GM12872 (cell line): ENCODE measurements around the gene PLA2G5.

ENCODE experiments used
- TF ChIP-seq, protein P1 (sequence below): IDR thresholded peaks from 3 replicates; pipeline ENCODE4 v1.5.1; 2011; ENCODE audit warnings: low read depth, mild to moderate bottlenecking, low read length, moderate library complexity; ENCODE audit not compliant: insufficient read depth

PLA2G5 gene

DNA sequence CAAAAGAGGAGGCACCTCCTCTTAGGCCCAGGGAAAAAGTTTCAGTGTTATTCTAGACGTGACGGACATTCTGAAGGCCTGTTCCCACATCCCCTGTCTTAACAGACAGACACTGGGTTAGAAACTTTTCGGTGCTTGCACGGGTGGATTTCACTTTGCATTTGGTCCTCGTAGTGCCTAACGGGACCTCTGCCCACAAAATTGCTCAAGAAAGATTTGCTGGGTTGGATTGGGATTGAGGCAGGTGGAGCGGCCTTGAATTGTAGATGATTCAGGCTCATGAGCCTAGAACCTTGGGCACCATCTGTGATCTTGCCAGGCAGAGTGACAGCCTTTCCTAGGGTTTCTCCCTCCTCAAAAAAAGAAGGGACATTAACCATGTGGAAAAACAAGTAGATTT, 2.8 kb downstream of the PLA2G5 start:
- TF ChIP-seq, protein P1, sequence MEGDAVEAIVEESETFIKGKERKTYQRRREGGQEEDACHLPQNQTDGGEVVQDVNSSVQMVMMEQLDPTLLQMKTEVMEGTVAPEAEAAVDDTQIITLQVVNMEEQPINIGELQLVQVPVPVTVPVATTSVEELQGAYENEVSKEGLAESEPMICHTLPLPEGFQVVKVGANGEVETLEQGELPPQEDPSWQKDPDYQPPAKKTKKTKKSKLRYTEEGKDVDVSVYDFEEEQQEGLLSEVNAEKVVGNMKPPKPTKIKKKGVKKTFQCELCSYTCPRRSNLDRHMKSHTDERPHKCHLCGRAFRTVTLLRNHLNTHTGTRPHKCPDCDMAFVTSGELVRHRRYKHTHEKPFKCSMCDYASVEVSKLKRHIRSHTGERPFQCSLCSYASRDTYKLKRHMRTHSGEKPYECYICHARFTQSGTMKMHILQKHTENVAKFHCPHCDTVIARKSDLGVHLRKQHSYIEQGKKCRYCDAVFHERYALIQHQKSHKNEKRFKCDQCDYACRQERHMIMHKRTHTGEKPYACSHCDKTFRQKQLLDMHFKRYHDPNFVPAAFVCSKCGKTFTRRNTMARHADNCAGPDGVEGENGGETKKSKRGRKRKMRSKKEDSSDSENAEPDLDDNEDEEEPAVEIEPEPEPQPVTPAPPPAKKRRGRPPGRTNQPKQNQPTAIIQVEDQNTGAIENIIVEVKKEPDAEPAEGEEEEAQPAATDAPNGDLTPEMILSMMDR, result no peak

GRCh38 chr1:20073256-20073655, 3.3 kb downstream of the PLA2G5 start:
- TF ChIP-seq, protein P1, result no peak

GRCh38 chr1:20074055-20074724, 4.2 kb downstream of the PLA2G5 start:
- TF ChIP-seq, protein P1, result no peak

DNA sequence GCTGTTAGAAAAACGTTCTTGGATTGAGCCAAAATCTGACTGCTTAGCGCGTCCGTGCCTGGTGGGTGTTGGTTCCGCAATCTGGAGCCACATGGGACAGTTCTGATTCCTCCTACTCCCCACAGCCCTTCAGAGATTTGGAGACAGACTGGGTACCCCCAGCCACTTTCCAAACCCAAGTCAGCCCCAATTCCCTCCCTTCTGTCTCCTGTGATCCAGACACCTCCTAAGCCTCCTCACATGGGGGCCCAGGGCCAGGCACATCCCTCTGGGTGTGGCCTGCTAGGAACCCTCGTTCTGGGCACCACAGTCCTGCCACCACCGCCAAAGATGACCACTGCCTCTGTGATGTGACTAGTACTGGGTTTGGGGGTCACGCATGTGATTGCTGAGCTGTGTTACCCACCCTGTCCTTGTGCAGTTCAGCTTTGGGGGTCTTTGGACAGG, 4.8 kb downstream of the PLA2G5 start:
- TF ChIP-seq, protein P1, result no peak

GRCh38 chr1:20075345-20075744, 5.4 kb downstream of the PLA2G5 start:
- TF ChIP-seq, protein P1, result no peak

GRCh38 chr1:20076223-20076622, 6.2 kb downstream of the PLA2G5 start:
- TF ChIP-seq, protein P1, result no peak

DNA sequence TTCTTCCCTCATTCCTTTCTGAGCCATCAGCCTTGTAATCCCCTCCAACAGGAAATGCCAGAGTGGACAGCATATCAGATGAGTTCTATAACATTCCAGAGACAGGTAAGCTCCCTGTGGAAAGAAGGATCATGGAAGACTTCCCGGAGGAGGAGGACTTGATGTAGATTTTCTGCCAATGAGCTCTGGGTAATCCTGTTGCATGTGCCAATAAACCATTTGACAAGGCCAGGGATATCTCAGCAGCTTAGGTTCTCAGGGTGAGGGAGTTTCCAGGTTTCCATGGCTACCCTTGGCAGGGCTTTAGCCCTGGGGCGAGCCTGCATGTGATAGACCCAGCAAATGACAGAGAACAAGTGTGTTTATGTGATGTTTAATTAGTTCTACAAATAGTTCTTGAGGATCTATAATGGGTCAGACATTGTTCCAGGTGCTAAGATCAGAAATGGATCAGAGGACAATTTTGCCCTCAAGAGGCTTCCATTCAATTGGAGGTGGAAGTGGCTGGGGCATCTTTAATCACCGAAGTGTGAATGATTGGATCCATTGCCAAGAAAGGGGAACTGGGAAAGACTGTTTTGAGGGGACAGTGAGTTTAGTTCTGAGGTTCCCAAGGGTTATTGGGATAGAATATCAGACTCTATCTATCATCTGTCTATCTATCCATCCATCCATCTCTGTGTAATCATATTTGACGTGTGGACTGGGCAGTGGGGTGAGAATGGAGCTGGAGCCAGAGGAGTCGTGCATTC, 6.9 kb downstream of the PLA2G5 start:
- TF ChIP-seq, protein P1, result no peak
